K562 (cell line): ENCODE results near the gene LEMD3. TPM values are rescaled to one million over a fixed set of nuclear protein-coding genes. Genes with fewer than 3 reads are reported as not detected.

Source experiments
- ATAC-seq: fragments of 200-7000 bp; cut with Tn5 transposase; 3 replicates; pipeline ENCODE4 v1.9.1; 2020; ENCODE audit warnings: moderate library complexity
- BruUV-seq: library from RNA; stranded (reverse); fragments of 400-500 nt; replicated peaks from 2 replicates; lab custom pipeline; 2021; lab: Mats Ljungman, UMichigan
- CTCF ChIA-PET: fragments of 300-600 bp; formaldehyde crosslinking; extraction: SDS; loops from one replicate; lab custom pipeline; 2021; ENCODE audit warnings: low intra/inter-chr PET ratio; lab: Yijun Ruan, JAX
- POLR2A ChIA-PET: fragments of 300-600, 350-650 bp; sonication (Branson Sonifier 250); formaldehyde crosslinking; extraction: SDS; loops from one replicate; lab custom pipeline; 2021; ENCODE audit warnings: antibody characterized with exemption, inconsistent platforms; lab: Yijun Ruan, JAX
- DNase-seq, 4 experiments: peaks; one replicate each; pipeline versions ENCODE4 v3.0.0 to v3.0.0-alpha.2; 2011 to 2018; ENCODE audit warnings: low spot score in 3 of 4, mixed read lengths in 3 of 4; ENCODE audit errors: extremely low read depth in 1 of 4
- FAIRE-seq: peaks from 2 replicates; lab custom pipeline; 2011; peaks lifted over from hg19 to GRCh38; lab: Jason Lieb, UNC
- H2AFZ ChIP-seq: 2 replicates; pipeline ENCODE4 v1.6.0; 2011; ENCODE audit warnings: low read depth, low read length, control low read depth, inconsistent platforms
- H3K27ac ChIP-seq: fragments of 200-600 bp; 3 replicates; pipeline ENCODE4 v1.8.0; 2011; ENCODE audit warnings: low read depth, mild to moderate bottlenecking, control low read depth, inconsistent platforms, low read length, moderate library complexity, mixed read lengths; ENCODE audit errors: extremely low read depth
- H3K27me3 ChIP-seq, 2 experiments: fragments of 300-600 bp in 1 of 2; 2 replicates in 1 of 2; 3 replicates in 1 of 2; pipeline versions ENCODE4 v1.6.0 to v1.8.0; 2011; ENCODE audit warnings: inconsistent platforms in 2 of 2, low read length in 2 of 2, mild to moderate bottlenecking in 1 of 2, mixed read lengths in 1 of 2, moderate library complexity in 1 of 2; ENCODE audit not compliant: control insufficient read depth in 2 of 2, insufficient read depth in 2 of 2
- H3K36me3 ChIP-seq: fragments of 300-600 bp; 3 replicates; pipeline ENCODE4 v1.8.0; 2011; ENCODE audit warnings: mild to moderate bottlenecking, low read length, inconsistent platforms; ENCODE audit not compliant: control insufficient read depth, insufficient read depth
- H3K4me1 ChIP-seq, 2 experiments: fragments of 200-600 bp in 1 of 2; replicated peaks in 1 of 2; 2 replicates in 1 of 2; 3 replicates in 1 of 2; pipeline versions ENCODE4 v1.5.1 to v1.8.0; 2011; ENCODE audit warnings: inconsistent platforms in 2 of 2, low read length in 2 of 2, mild to moderate bottlenecking in 1 of 2, mixed read lengths in 1 of 2, moderate library complexity in 1 of 2; ENCODE audit not compliant: control insufficient read depth in 2 of 2, insufficient read depth in 2 of 2
- H3K4me2 ChIP-seq: 2 replicates; pipeline ENCODE4 v1.6.1; 2011; ENCODE audit warnings: low read length, control low read depth, inconsistent platforms, mixed read lengths; ENCODE audit not compliant: insufficient read depth
- H3K4me3 ChIP-seq: fragments of 200-600 bp; sonication (generic), shearing (Covaris generic); 2 replicates; pipeline ENCODE4 v1.5.1; 2016; ENCODE audit warnings: control low read depth, inconsistent platforms
- H3K79me2 ChIP-seq: fragments of 200-600 bp; 3 replicates; pipeline ENCODE4 v1.8.0; 2011; ENCODE audit warnings: low read length, inconsistent platforms; ENCODE audit not compliant: control insufficient read depth, insufficient read depth
- H3K9ac ChIP-seq, 2 experiments: 2 replicates each; pipeline versions ENCODE4 v1.6.0 to v1.6.1; 2011; ENCODE audit warnings: low read depth in 2 of 2, low read length in 2 of 2, control low read depth in 1 of 2, inconsistent platforms in 1 of 2, mild to moderate bottlenecking in 1 of 2, mixed read lengths in 1 of 2; ENCODE audit not compliant: insufficient read depth in 1 of 2
- H3K9me1 ChIP-seq: one replicate; pipeline ENCODE4 v1.6.0; 2011; ENCODE audit warnings: inconsistent platforms, mild to moderate bottlenecking, low read length, moderate library complexity; ENCODE audit not compliant: control insufficient read depth, insufficient read depth
- H3K9me3 ChIP-seq: replicated peaks from 2 replicates; pipeline ENCODE4 v1.5.1; 2011; ENCODE audit warnings: low read depth, low read length, inconsistent platforms; ENCODE audit not compliant: control insufficient read depth, insufficient read depth
- H4K20me1 ChIP-seq: replicated peaks from 2 replicates; pipeline ENCODE4 v1.6.1; 2011; ENCODE audit warnings: low read length, inconsistent platforms, mixed read lengths; ENCODE audit not compliant: control insufficient read depth, insufficient read depth
- GMEB1 ChIP-seq: fragments of 250-450 bp; sonication (Bioruptor Pico); IDR thresholded peaks from 2 replicates; pipeline ENCODE4 v1.4.0; 2020; ENCODE audit warnings: mild to moderate bottlenecking
- HMBOX1 ChIP-seq: sonication (generic); IDR thresholded peaks from 2 replicates; pipeline ENCODE4 v1.6.1; 2016
- IRF1 ChIP-seq: sonication (generic); formaldehyde crosslinking; IDR thresholded peaks from 2 replicates; pipeline ENCODE4 v1.8.0; 2022; ENCODE audit warnings: missing genetic modification reagents, mild to moderate bottlenecking, borderline replicate concordance
- KLF1 ChIP-seq: fragments of 450-650 bp; IDR thresholded peaks from 2 replicates; pipeline ENCODE4 v1.6.1; 2016; ENCODE audit warnings: missing genetic modification characterization, missing compliant biosample characterization
- MCM2 ChIP-seq: fragments of 450-650 bp; IDR thresholded peaks from 2 replicates; pipeline ENCODE4 v1.6.1; 2017; ENCODE audit warnings: low read depth, mild to moderate bottlenecking
- POLR2H ChIP-seq: IDR thresholded peaks from 2 replicates; pipeline ENCODE4 v1.6.1; 2016; ENCODE audit warnings: missing genetic modification characterization, low read depth, mild to moderate bottlenecking, control low read depth, missing compliant biosample characterization, moderate library complexity
- RAD51 ChIP-seq: fragments of 450-650 bp; IDR thresholded peaks from 2 replicates; pipeline ENCODE4 v1.7.1; 2016; ENCODE audit warnings: low read depth, mild to moderate bottlenecking, borderline replicate concordance
- SMAD4 ChIP-seq: fragments of 250-450 bp; sonication (Bioruptor Pico); conservative IDR thresholded peaks from 2 replicates; pipeline ENCODE4 v1.8.0; 2021; ENCODE audit warnings: inconsistent platforms, mild to moderate bottlenecking, moderate library complexity
- SNIP1 ChIP-seq: fragments of 450-650 bp; IDR thresholded peaks from 2 replicates; pipeline ENCODE4 v1.7.1; 2017; ENCODE audit warnings: low read depth, mild to moderate bottlenecking
- VEZF1 ChIP-seq: fragments of 200-800 bp; sonication (Bioruptor generic); IDR thresholded peaks from 2 replicates; pipeline ENCODE4 v1.6.1; 2017; ENCODE audit warnings: missing genetic modification characterization, missing compliant biosample characterization
- XRCC4 ChIP-seq: IDR thresholded peaks from one replicate; pipeline ENCODE4 v1.6.1; 2011; ENCODE audit not compliant: insufficient read depth, insufficient read length; ENCODE audit errors: extremely low read depth
- ZNF512 ChIP-seq: IDR thresholded peaks from 2 replicates; pipeline ENCODE4 v1.6.1; 2016; ENCODE audit warnings: missing genetic modification characterization, missing compliant biosample characterization
- ZNF77 ChIP-seq: fragments of 250-450 bp; sonication (Bioruptor Pico); IDR thresholded peaks from 2 replicates; pipeline ENCODE4 v1.5.0; 2020
- in situ Hi-C: fragments of 300-500 bp; cut with MboI; formaldehyde crosslinking; loops from 4 replicates; pipeline ENCODE4 v1.15.0; 2018; ENCODE audit warnings: inconsistent platforms, mixed read lengths
- intact Hi-C: fragments of 100-400 bp; cut with micrococcal nuclease; formaldehyde crosslinking; loops from 2 replicates; pipeline ENCODE4 v1.14.2; 2022
- polyA plus RNA-seq, 8 experiments: library from polyadenylated mRNA; depleted of rRNA in 4 of 8; stranded (reverse) in 5 of 8; unstranded in 3 of 8; fragments of >200 nt; fragmentation: Nextera tagmentation in 2 of 8; fragmentation: Illumina TruSeq in 1 of 8; extraction: Ambion mirVana in 2 of 8; extraction: Trizol in 1 of 8; gene quantifications; 2 replicates each; pipeline versions ENCODE4 v1.2.1 to v1.2.3, GENCODE V29; 2011 to 2014; ENCODE audit warnings: inconsistent platforms in 1 of 8, missing spikeins in 1 of 8
- total RNA-seq, 7 experiments: library from RNA; depleted of rRNA in 6 of 7; stranded (reverse); fragments of >200 nt in 6 of 7; fragmentation: Illumina TruSeq in 2 of 7; extraction: Trizol in 2 of 7; gene quantifications; 2 replicates each; pipeline versions ENCODE4 v1.2.1 to v1.2.3, GENCODE V29; 2011 to 2021; ENCODE audit warnings: low replicate concordance in 1 of 7

The LEMD3 gene
- total and polyA plus RNA-seq, 9 of the 15 experiments (the other 6 are each of a cell fraction or from before 2014, with no cell fraction given), result 6.8 to 37.4 (median 17.2) TPM

GRCh38 chr12:65257986-65258385 lies 88.6 kb downstream of the LEMD3 start (continued):
- TF ChIP-seq IRF1 (CRISPR knock-in tag) (no peak), SMAD4 (CRISPR knock-in tag) (no peak), XRCC4 (no peak)

GRCh38 chr12:65259501-65259900 lies 90.1 kb downstream of the LEMD3 start:
- POLR2A ChIA-PET, result no interaction called here
- no peak for DNase-seq
- TF ChIP-seq ZNF512 (tag) (no peak), RAD51 (no peak), MCM2 (no peak), SNIP1 (no peak), POLR2H (tag) (no peak), HMBOX1 (no peak), VEZF1 (CRISPR knock-in tag) (no peak), GMEB1 (CRISPR knock-in tag) (no peak), ZNF77 (CRISPR knock-in tag) (no peak), KLF1 (tag) (no peak)

More at GRCh38 chr12:65259501-65259900, 90.1 kb downstream of the LEMD3 start:
- no peak for FAIRE-seq
- in situ Hi-C loops, result no loop called here
- intact Hi-C loops, result no loop called here
- Histone ChIP-seq H3K27ac (no peak overlapping the region), H3K9me1 (no peaks in the 10 kb centered on the region), H4K20me1 (no peaks in the 10 kb centered on the region), H3K4me2 (no peak overlapping the region), H3K9me3 (no peaks in the 10 kb centered on the region; the same call in 1 of the 2 replicates), H3K79me2 (no peaks in the 10 kb centered on the region), H3K36me3 (no peaks in the 10 kb centered on the region), H3K4me3 (no peak overlapping the region), H3K27me3 (peaks cover 0 to 9% of the 10 kb centered on the region in 2 experiments; a peak in 1 of 5 replicates), H2AFZ (no peak overlapping the region), H3K4me1 (no peaks in the 10 kb centered on the region), H3K9ac (no peak overlapping the region)
- CTCF ChIA-PET, result no interaction called here
- BruUV-seq, result no TSS peak
- ATAC-seq, result no peak
